GM03348 (cell line): ENCODE measurements around the gene ZBTB7C.
A peak's percentile ranks its signal among the peaks of the same experiment; 100 is the strongest.

Experiments
- DNase-seq: peaks from one replicate; pipeline ENCODE4 v3.0.0; 2012; ENCODE audit warnings: low spot score

The ZBTB7C gene

GRCh38 chr18:48085781-48086487 is 323.2 kb downstream of the ZBTB7C start:
- no peak for DNase-seq

DNA sequence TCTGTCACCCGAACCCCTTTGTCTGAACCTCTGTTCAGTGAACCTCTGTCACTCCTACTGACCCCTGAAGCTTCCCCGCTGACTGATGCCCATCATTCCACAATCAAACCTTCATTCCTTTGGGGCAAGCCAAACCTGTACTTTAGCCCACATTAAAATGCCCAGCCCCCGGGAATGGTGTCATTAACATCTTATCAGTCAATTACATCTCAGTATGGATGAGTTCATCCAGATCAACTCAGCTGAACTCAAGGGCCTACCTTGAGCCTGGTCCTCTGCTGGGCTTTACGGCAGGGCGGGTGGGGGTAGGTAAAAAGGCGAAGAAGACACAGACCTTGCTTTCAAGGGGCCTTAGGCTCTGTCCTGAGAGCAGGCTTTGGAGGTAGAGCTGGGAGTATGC is 324.3 kb downstream of the ZBTB7C start:
- no peak for DNase-seq

- no peak for DNase-seq
These were observed 325.0 kb downstream of the ZBTB7C start for GRCh38 chr18:48084041-48084757.

DNA sequence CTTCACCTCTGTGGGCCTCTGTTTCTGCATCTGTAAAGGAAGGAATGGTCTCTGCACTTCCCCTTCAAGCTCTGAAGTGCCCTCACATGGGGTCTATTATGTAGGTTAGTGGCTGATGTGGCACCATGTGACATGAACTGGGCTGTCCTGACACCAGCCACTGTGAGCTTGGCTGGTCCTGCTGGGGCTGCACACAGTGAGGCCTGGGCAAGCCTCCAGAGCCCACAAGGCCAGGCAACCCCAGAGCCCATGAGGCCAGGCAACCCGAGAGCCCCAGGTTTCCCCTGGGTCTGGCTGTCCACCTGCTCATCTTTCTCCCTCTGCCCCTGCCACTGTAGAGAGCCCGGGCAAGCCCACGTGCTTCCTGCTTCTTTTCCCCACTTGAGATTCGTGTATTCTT is 328.6 kb downstream of the ZBTB7C start:
- DNase-seq: no peak

DNA sequence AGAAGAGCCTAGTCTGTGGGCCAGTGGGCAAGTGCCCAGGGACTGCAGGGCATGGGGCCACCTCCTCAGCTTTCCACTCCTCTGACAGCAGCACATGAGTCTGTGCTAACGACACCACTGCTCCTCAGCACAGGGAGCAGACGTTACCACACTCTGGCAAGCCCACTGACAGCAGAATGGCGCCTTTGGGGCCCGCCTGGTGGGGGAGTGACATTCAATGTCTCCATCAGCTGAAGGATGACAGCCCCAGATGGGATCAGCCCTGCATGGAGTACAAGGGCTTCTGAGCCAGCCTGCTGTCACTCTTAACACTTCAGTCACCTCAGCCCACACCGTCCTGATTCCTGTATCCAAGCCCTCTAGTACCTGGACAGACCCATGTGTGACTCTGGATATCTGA is 329.3 kb downstream of the ZBTB7C start:
- DNase-seq: no peak

DNA sequence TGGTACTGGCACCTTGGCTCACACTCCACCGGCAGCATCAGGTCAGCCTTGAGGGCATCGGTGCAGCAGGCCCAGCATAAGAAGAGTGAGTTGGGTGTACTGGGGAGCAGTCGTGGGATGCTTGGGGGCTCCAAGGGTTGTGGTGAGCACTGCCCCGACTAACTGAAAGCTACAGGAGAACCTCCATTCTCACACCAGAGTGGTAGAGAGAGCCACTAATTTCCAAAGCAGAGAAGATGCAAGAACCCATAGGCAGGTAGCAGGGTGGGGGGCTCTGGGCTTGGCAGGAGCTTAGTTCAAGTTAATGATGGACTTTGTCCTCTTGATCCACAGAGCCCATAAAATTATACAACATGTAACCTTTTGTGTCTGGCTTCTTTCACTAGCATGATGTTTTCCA is 330.7 kb downstream of the ZBTB7C start:
- DNase-seq: no peak

DNA sequence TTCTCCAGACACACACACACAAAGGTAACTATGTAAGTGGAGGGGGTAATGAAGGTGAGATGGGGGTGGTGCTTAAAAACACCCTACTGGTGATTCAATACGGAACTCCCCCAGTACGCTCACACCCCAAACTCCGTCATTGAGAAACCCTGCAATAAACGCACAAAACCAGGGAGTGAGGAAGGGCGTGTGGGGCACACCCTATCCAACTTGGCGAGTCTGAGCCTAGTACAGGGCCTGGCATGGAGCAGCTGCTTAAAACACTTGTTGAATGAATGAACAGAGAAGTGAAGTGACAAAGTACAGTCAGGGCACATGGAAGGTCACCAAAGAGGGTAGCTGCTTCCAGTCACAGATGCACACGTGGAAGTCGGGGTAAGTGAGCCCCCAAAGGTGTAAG is 331.9 kb downstream of the ZBTB7C start:
- no peak for DNase-seq

GRCh38 chr18:48076461-48076860 is 332.7 kb downstream of the ZBTB7C start:
- DNase-seq: no peak

DNA sequence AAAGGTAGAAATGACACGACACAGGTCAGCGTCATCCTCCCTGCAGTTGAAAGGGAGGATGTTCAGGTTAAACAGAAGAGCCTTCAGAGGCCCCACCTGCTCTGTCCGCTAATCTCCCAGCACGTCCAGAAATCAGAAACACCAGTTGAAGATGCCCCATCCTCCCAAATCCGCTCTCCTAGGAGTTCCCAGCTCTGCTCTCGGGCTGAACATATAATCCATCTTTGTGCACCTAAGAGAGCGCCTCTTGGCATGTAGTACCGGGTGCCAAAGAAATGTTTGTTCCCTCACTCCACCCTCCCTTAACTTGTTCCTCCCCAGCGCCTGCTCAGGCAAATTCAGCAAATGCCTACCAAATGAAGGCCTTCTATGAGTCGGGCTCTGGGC is 333.5 kb downstream of the ZBTB7C start:
- DNase-seq: no peak

DNA sequence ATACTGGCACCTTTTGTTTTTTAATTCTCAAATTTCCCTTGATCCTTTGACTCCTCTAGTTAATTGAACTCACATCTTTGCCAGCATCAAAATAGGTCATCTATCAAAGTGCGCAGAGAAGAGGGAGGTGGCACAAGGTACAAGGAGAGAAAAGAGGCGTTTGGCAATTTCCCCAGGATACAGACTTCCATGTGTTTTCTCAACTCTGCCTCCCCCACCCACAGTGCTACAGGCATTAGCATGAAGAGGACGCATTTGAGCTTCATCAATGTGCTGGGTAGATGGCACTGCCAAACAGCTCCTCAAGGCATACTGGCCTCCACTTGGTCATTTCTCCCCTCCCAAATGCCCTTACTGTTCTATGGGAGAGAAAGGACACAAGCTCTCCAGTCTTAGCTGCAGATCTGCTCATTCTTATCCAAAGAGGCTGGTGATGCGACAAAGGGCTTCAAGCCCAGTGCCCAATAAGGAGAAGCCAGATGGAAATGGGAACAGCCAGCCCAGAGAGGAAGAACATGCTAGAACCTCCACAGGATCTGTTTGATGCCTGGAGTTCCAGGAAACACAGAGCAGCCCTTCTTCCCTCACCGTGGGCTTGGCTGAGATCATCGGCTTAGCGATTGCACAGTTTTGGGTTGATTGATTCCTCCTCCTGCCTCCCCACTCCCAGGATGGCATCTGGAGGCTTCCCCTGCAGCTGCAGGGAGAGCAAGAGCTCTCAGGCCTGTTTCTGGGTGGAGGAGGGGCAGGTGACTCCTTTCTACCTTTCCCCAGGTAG is 334.1 kb downstream of the ZBTB7C start:
- DNase-seq: no peak

DNA sequence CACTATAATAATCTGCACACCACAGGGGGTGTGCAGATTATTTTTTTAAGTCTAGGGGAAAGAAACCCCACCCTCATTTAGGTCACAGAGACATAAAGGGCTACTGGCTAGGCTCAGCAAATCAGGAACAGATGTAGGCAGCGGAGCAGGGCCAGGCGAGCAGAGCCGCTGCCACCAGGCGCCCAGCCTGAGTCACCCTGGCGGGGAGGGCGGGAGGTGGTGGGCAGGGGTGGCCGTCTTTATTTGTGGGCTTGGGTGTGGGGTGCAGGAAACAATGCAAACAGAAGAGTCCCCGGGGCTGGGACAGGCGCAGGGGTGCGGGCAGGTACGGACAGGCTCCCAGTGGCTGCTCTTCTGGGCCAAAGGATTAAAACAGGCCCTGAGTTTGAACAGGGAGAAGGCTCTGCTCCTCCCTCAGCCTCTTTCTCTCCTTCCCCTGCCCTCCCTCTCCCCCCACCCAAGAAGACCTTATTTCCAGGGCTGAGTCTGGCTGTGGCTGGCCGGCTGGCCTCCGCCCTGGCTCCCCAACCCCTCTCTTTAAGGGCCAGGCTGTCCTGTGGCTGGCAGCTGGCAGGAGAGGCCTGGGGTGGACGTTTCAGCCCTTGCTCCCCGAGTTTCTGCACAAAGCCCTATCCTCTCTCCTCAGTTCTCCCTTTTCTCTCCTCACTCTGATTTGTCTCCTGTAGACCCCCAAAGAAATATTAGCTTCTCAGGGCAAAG is 335.8 kb downstream of the ZBTB7C start:
- DNase-seq: peak; percentile 68

- DNase-seq: peak; percentile 23
These were observed 336.6 kb downstream of the ZBTB7C start for GRCh38 chr18:48072428-48073204.

- no peak for DNase-seq
These were observed 340.2 kb downstream of the ZBTB7C start for GRCh38 chr18:48068916-48069445.

DNA sequence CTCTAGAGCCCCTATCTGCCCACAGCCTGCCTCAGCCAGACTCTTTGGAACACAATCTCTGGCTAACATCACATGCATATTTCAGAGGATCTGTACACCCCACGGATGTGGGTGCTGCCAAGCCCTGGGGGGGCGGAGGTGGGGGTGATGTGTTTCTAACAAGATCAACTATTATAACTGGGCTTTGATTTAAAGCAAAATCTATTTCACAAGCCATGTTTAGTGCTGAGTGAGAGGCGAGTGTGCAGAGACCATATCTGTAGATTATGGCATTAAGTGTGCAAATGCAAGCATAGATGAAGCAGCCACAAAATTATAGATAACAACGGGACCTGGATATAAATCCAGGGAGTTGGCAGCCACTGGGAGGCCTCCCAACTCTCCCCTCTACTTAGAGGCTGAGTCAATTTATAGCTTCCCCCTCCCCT is 342.9 kb downstream of the ZBTB7C start:
- no peak for DNase-seq

- DNase-seq: no peak
These were observed 343.6 kb downstream of the ZBTB7C start for GRCh38 chr18:48065601-48065995.

GRCh38 chr18:48064978-48065600 is 344.1 kb downstream of the ZBTB7C start:
- DNase-seq: no peak

GRCh38 chr18:48061781-48062570 is 347.2 kb downstream of the ZBTB7C start:
- DNase-seq: no peak

DNA sequence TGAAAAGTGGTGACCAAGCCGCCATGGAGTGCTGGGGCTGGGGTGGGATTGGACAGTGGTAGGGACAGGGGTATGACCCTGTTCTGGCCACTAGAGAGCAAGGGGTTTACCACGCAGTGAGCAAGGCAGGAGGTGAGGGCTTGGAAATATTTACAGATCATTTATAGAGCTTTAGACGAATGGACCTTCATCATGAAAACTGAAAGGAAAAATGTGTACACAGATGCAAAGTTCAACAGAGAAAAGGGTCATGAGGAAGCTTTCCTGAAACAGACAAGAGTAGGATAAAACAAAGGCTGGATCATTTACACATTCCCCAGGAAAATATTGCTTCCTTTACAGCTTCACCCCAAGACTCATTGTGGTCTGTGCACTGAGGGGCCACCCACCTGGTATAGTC is 348.2 kb downstream of the ZBTB7C start:
- no peak for DNase-seq

DNA sequence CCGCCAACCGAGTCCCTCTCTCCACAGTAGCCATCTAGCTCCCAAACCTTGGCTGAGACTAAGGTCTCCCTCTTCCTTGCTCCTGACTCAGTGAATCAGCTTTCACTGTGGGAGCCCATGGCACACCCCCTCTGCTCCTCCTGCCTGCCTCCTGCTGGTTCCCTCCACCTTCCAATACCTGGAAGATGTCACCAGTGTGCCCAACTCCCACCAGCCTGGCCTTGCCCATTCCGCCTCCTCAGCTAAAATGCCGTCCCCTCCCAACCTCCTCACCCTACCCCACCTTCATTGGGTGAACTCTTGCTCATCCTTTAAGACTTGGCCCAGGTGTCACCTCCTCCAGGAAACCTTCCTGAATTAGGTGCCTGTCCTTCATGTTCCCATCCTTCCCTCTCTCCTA is 348.8 kb downstream of the ZBTB7C start:
- DNase-seq: no peak

GRCh38 chr18:48059455-48060010 is 349.6 kb downstream of the ZBTB7C start:
- no peak for DNase-seq
